Nephron progenitor cell (in vitro differentiated cells): Measurements from ENCODE around the gene PTK7.

Source experiments
- DNase-seq: peaks from one replicate; pipeline ENCODE4 v3.0.0; 2021
- H3K27ac Mint-ChIP-seq: 2 replicates; pipeline ENCODE4 v1.8.0; 2021; ENCODE audit warnings: mild to moderate bottlenecking, moderate library complexity, mixed read lengths
- H3K27me3 Mint-ChIP-seq: 2 replicates; pipeline ENCODE4 v1.8.0; 2021; ENCODE audit warnings: mild to moderate bottlenecking, low read depth, mixed read lengths; ENCODE audit not compliant: poor library complexity
- H3K36me3 Mint-ChIP-seq: 2 replicates; pipeline ENCODE4 v1.8.0; 2021; ENCODE audit warnings: low read depth, mixed read lengths
- H3K4me1 Mint-ChIP-seq: 2 replicates; pipeline ENCODE4 v1.8.0; 2021; ENCODE audit warnings: mixed read lengths
- H3K4me3 Mint-ChIP-seq: 2 replicates; pipeline ENCODE4 v1.8.0; 2021; ENCODE audit warnings: mild to moderate bottlenecking, moderate library complexity, mixed read lengths
- H3K9me3 Mint-ChIP-seq: 2 replicates; pipeline ENCODE4 v1.8.0; 2021; ENCODE audit warnings: mild to moderate bottlenecking, moderate library complexity, mixed read lengths
- CTCF ChIP-seq: fragments of 200-600 bp; sonication (generic); IDR thresholded peaks from 2 replicates; pipeline ENCODE4 v1.5.0; 2021; ENCODE audit warnings: antibody characterized with exemption

Gene PTK7

GRCh38 chr6:43058531-43058930 is 17.6 kb upstream of the PTK7 start:
- H3K9me3 Mint-ChIP-seq = no peaks in the 10 kb centered on the region
- no peak for DNase-seq
- peaks cover 42% of the 10 kb centered on the region for H3K4me1 Mint-ChIP-seq
- peak overlapping the region; percentile 99 for H3K27ac Mint-ChIP-seq
- TF ChIP-seq CTCF = no peak
- peaks cover 36% of the 10 kb centered on the region for H3K36me3 Mint-ChIP-seq
- no peaks in the 10 kb centered on the region for H3K27me3 Mint-ChIP-seq
- peak overlapping the region; percentile 95 for H3K4me3 Mint-ChIP-seq

GRCh38 chr6:43059168-43060033 is 16.7 kb upstream of the PTK7 start, which contains the start of the genes KLC4 and MRPL2:
Gene KLC4 (plus strand): TSS chr6:43059631. CDS start chr6:43061336, 1,705 bp downstream.
Gene MRPL2 (minus strand): TSS chr6:43059434. CDS start chr6:43059381, 53 bp downstream.
- peak within 1 kb of the TSS; percentile 95 for H3K4me3 Mint-ChIP-seq
- no peak for TF ChIP-seq CTCF
- no peaks in the 10 kb centered on the region for H3K27me3 Mint-ChIP-seq
- DNase-seq = peak; percentile 96
- peaks cover 35% of the 10 kb centered on the region for H3K4me1 Mint-ChIP-seq
- peaks cover 36% of the 10 kb centered on the region for H3K36me3 Mint-ChIP-seq
- H3K9me3 Mint-ChIP-seq = no peaks in the 10 kb centered on the region
- H3K27ac Mint-ChIP-seq = peak within 1 kb of the TSS; percentile 99

GRCh38 chr6:43060034-43060754 is 15.9 kb upstream of the PTK7 start:
- no peak for TF ChIP-seq CTCF
- Mint-ChIP-seq H3K4me3 (peak overlapping the region; percentile 95), H3K27ac (peak overlapping the region; percentile 99), H3K9me3 (no peaks in the 10 kb centered on the region), H3K27me3 (no peaks in the 10 kb centered on the region), H3K36me3 (peaks cover 40% of the 10 kb centered on the region), H3K4me1 (peaks cover 35% of the 10 kb centered on the region)
- DNase-seq = no peak

GRCh38 chr6:43060755-43061633 is 15.1 kb upstream of the PTK7 start:
- TF ChIP-seq CTCF = no peak
- H3K27me3 Mint-ChIP-seq = no peaks in the 10 kb centered on the region
- peaks cover 32% of the 10 kb centered on the region for H3K36me3 Mint-ChIP-seq
- no peak for DNase-seq
- H3K9me3 Mint-ChIP-seq = no peaks in the 10 kb centered on the region
- peak overlapping the region; percentile 95 for H3K4me3 Mint-ChIP-seq
- peaks cover 35% of the 10 kb centered on the region for H3K4me1 Mint-ChIP-seq
- H3K27ac Mint-ChIP-seq = no peak overlapping the region

GRCh38 chr6:43061861-43062260 is 14.3 kb upstream of the PTK7 start:
- peak overlapping the region; percentile 22 for H3K4me3 Mint-ChIP-seq
- no peaks in the 10 kb centered on the region for H3K27me3 Mint-ChIP-seq
- H3K27ac Mint-ChIP-seq = no peak overlapping the region
- no peak for TF ChIP-seq CTCF
- H3K36me3 Mint-ChIP-seq = peaks cover 28% of the 10 kb centered on the region
- DNase-seq = no peak
- peaks cover 35% of the 10 kb centered on the region for H3K4me1 Mint-ChIP-seq
- no peaks in the 10 kb centered on the region for H3K9me3 Mint-ChIP-seq
